IPS-18c (cell line): ENCODE data around the gene TMEM151B.
"Not testable (repeated sequence)": the region's sequence is repeated elsewhere in the genome, so short reads cannot be mapped to it uniquely, and the experiment has no call there.

Experiments
- H3K4me3 ChIP-seq: 2 replicates; pipeline ENCODE4 v1.7.0; 2013; ENCODE audit warnings: low read depth, mild to moderate bottlenecking, low read length, moderate library complexity; ENCODE audit not compliant: insufficient read depth
- H3K9me3 ChIP-seq: one replicate; pipeline ENCODE4 v1.6.1; 2013; ENCODE audit warnings: mild to moderate bottlenecking, low read length, moderate library complexity; ENCODE audit not compliant: control insufficient read depth, insufficient read depth

The TMEM151B gene

DNA sequence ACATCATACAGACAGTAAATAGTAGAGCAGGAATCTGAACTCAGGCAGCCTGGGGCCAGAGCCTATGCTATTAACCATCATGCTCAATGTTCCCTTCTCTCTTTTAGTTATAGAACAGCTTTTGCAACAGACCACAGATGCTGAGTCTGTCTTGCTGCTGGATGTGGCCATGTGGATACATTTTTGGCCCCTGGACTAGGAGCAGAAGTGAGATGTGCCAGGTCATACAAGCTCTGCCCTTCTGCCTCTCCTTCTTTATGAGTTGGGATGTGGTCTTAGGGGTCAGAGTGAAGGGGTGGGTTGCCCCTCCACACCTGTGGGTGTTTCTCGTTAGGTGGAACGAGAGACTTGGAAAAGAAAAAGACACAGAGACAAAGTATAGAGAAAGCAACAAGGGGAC lies 57.5 kb downstream of the TMEM151B start:
- H3K4me3 ChIP-seq, result no peak overlapping the region
- no peaks in the 10 kb centered on the region for H3K9me3 ChIP-seq

DNA sequence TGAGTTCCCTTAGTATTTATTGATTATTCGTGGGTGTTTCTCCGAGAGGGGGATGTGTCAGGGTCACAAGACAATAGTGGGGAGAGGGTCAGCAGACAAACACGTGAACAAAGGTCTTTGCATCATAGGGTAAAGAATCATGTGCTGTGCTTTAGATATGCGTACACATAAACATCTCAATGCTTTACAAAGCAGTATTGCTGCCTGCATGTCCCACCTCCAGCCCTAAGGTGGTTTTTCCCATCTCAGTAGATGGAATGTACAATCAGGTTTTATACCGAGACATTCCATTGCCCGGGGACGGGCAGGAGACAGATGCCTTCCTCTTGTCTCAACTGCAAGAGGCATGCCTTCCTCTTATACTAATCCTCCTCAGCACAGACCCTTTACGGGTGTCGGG lies 58.0 kb downstream of the TMEM151B start:
- H3K4me3 ChIP-seq, H3K9me3 ChIP-seq: not testable (repeated sequence)

DNA sequence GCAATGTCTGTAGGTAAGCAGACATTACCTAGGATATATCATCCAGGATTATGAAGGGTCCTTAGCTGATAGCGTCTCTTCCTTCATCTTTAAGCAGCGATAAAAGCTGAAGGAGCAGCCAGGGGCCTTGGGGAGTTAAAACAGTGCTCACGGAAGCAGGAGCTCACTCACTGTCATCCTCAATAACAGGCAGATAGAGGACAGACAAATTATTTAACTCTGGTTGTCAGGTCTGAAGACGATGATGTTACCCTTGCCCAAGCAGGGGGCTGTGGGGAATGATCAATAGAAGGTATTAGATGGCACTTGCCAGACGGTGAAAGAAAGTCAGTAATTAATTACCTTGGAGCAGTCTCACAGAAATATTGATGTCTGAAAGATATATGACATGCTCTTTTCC lies 59.6 kb downstream of the TMEM151B start:
- Histone ChIP-seq H3K4me3 (no peak overlapping the region), H3K9me3 (no peaks in the 10 kb centered on the region)

DNA sequence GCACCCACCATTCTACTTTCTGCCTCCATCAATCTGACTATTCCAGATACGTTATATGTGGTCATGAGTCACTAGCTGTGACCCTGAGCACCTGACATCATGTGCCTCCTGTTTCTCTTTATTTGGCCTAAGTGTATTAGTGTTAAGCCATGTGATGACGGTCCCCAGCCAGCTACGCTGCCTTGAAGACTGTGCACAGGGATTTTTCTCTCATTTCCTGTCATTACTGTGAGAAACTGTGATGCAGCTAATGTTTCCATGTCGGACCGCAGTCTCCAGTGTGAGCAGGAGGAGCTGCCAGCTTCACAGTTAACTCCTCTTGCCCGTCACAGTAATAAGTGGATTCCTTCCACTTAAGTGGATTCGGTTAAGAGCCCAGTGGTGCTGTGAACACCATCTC lies 62.3 kb downstream of the TMEM151B start:
- Histone ChIP-seq H3K4me3 (no peak overlapping the region), H3K9me3 (no peaks in the 10 kb centered on the region)

DNA sequence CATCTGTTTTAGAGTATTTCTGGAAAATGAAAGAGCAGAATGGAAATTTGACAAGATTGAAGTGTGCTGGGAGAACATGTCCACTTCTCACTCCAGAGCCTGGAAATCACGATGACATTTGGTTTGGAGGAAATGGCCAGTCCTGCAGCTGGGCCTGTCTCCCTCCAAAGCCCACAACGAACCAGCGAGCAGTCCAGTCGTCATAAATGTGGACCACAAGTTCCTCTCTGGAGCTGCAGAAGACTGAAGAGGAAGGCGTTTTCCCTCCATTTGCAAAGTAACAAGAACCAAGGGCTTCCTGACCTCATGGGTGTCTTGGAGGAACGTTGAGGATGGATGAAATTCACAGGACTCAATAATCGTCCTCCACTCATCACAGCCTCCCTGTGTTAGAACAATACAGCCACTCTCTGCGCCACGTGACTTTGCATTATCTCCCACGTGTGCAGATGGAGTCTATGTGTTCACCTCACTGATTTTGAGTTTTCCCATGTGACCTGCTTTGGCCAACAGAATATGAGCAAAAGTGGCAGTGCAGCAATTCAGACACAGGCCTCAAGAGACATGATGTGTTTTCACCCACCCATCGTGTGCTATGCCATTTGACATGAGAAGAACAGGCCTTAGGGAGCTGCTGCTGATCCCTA lies 63.1 kb downstream of the TMEM151B start:
- no peak overlapping the region for H3K4me3 ChIP-seq
- no peaks in the 10 kb centered on the region for H3K9me3 ChIP-seq

DNA sequence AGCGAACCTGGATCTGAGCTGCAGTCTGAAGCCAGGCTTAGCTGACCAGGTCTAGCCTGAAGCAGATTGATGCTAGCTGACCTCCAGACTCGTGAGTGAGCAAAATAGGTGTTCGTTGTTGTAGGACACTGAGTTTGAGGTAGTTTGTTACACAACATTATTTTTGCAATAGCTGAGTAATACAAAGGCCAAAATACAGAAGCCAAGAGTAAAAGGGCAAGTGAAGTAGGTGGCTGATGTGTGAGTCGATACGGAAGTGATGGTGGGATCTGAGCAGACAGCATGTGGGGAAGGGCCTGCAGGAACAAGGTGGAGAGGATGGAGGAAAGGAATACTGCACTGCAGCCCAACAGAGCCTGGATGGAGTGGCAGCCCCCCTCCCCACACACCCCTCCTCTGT lies 63.7 kb downstream of the TMEM151B start:
- no peaks in the 10 kb centered on the region for H3K9me3 ChIP-seq
- no peak overlapping the region for H3K4me3 ChIP-seq

DNA sequence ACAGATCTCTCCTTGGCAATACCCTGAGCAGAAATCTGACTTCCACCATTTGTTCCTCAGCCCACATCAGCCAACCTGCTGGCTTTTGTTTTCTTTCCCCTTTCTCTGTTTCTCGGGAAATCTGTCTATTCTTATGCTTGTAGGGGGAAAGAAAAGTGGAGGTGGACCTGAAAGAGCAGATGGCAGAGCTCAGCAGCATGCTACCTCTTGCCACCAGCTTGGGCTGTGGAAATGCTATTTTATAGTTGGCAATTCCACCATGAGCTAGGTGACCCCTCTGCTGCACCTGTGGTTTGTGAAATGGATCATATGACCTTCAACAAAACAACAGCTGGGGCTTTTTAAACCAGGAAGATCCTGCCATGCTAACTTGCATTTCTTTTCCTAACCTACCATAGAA lies 65.4 kb downstream of the TMEM151B start:
- Histone ChIP-seq H3K9me3 (no peaks in the 10 kb centered on the region), H3K4me3 (no peak overlapping the region)

DNA sequence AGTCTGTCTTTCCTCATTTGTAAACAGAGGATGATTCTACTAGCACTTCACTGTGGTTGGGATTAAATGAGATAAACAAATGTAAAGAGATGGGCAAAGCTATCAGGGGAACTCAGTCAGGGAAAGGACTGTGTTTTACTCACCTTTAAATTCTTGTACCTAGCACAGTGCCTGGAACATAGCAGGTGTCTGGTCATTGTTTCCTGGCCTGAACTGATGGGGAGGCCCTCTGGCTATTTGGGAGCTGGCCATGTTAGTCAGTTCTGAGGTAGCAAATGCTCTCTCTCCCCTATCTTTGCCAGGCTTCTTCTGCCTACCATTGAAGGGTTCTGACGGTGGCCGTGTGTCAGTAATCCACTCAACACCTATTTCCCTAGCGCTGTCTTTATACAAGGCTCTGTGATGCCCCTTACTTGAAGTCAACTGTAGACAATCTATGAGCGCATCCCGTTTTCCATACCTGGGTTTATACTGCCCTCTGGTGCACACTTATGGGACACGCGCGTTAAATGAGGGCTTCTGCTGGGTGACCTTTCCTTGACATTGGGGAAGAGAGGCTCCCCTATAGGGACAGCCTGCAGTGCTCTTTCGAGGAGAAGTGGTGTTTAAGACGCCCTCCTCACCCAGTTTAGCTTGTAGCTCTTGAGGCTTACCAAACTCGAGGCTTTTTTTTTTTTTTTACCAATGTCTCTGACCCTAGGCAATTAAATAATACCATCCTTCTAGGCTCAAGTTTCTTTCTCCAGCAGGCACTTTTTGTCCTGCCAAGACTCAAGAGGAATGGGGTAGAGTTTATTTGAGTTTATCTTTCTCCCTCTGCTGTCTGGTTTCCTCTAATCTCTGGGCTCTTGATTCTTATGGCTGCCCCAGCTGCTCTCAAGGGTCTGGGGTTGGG lies 68.2 kb downstream of the TMEM151B start:
- no peaks in the 10 kb centered on the region for H3K9me3 ChIP-seq
- no peak overlapping the region for H3K4me3 ChIP-seq

DNA sequence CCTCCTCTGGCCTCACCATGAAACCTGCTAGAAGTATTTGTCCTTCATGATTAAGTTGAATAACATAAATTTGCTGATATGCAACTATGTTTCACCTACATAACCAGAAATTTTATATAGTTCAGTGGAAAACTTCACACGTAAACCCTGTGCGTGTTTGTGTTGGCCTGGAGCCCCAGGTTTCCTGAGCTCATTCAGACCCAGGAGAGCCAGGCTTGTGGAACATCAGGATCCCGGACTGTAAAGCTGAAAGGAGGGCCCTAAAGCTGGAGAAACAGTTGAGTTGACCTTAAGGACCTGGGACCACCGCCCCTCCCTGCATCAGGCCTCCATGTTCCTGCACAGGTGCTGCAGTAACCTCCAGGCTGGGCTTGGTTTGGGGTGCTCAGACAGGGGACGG lies 69.1 kb downstream of the TMEM151B start:
- Histone ChIP-seq H3K4me3 (no peak overlapping the region), H3K9me3 (no peaks in the 10 kb centered on the region)

DNA sequence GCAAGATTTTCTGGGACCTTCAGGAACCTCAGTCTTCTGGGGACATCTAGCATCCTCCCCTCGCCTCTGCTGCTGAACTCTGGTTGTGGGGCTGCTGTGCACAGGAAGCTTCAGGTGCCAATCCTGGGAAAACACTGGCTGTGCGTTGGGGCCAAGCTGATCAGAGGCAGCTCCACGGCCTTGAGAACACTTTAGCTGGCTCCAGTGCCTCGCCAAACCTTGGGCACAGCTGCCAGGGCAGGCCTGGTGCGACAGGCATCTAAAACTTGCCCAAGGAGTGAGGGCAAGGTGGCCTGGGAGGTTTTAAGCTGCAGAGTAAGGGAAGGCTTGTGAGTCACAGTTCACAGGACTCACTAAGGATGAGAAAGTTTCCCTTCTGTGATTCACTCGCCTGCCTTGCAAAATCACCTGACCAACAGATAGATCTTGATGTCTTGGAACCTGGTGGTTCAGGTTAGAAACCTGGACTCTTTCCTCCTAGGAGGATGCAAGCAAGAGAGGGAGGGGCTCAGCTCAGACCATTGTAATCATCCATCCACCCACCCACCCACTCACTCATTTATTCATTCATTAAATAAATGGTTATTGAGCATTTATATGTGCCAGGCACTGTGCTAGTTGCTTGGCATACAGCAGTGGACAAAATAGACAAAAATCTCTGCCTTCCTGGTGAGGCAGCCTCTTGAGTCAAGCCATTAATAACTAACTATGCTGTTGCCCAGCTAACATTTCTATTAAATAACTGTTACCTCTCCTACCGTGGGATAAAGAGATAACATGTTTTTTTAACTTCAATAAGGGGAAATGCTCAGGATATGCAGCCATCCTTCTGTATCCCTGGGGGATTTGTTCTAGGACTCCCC lies 69.7 kb downstream of the TMEM151B start:
- H3K9me3 ChIP-seq, result no peaks in the 10 kb centered on the region
- H3K4me3 ChIP-seq, result no peak overlapping the region

DNA sequence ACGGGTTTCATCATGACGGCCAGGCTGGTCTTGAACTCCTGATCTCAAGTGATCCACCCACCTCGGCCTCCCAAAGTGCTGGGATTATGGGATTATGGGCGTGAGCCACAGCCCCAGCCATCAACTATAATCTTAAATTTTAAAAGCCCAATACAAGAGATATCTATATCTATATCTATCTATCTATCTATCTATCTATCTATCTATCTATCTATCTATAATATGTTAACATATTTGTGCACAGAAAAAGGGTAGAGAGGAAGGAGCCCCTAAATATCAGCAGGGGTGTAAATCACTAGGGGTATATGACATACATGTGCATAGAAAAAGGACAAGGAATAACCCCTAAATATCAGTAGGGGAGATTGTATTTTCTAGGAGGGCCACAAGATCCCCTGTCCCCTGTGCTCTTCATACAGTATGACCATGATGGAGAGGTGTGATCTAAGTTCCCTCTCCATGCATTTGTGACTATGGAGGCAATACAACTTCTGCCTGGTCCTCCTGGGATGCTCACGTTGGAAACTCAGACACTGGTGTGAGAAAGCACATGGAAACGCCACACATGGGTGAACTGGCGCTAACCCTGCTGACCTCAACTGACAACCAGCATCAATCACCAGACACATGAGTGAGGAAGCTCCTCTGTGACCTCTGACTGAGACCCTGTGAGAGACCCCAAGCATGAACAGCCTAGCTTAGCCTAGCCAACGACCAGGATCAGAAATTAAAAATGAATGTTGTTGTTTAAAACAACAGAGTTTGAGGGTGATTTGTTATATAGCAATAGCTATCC lies 71.0 kb downstream of the TMEM151B start:
- H3K9me3 ChIP-seq, result no peaks in the 10 kb centered on the region

DNA sequence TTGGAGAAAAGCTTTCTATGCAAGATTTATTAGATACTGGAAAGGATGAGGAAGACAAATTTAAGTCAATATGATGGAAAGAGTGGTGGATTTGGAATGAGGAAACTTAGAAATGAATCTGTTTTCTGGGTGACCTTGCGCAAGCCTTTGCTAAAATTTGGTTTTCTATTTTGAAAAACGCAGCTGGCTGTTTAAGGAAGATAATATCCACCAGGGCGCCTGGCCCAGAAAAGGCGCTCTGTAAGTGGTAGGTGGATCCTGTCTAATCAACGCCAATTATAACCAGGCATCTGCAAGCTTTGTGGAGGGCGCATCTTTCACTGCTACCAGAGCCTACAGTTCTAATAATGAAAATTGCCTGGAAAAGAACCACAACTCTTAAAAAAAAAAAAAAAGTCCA lies 71.8 kb downstream of the TMEM151B start:
- Histone ChIP-seq H3K4me3 (no peak overlapping the region), H3K9me3 (no peaks in the 10 kb centered on the region)

More for the DNA sequence above, 71.0 kb downstream of the TMEM151B start:
- no peak overlapping the region for H3K4me3 ChIP-seq

DNA sequence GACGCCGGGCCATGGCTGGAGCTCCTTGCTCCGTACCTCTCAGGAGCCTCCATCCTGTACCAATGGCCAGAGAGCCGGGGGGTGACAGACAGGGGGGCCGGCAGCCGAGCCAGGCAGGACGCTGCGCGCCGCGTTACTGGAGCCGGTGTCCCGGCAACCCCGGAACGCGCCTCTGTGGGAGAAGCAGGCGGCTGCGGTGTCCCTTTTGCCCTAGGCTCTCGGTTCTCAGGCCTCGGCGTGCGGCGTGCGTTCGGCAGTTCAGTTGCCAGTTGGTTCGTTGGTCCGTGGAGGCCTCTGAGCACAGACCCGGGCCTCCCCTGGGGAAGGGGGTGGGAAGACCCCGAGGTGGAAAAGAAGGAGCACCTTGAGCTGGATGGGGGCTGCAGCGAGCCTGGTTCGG lies 72.2 kb downstream of the TMEM151B start, which contains the start of gene SPATS1:
TSS of gene SPATS1 (plus strand) at position 162 of the 400 bp plus-strand sequence. CDS start 446 bp downstream, outside the sequence.
- no peak within 1 kb of the TSS for H3K4me3 ChIP-seq
- H3K9me3 ChIP-seq, result no peaks in the 10 kb centered on the region

DNA sequence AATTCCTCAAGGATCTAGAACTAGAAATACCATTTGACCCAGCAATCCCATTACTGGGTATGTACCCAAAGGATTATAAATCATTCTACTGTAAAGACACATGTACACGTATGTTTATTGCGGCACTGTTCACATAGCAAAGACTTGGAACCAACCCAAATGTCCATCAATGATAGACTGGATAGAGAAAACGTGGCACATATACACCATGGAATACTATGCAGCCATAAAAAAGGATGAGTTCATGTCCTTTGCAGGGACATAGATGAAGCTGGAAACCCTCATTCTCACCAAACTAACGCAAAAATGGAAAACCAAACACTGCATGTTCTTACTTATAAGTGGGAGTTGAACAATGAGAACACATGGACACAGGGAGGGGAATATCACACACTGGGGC lies 76.6 kb downstream of the TMEM151B start:
- H3K4me3 ChIP-seq, H3K9me3 ChIP-seq: not testable (repeated sequence)

DNA sequence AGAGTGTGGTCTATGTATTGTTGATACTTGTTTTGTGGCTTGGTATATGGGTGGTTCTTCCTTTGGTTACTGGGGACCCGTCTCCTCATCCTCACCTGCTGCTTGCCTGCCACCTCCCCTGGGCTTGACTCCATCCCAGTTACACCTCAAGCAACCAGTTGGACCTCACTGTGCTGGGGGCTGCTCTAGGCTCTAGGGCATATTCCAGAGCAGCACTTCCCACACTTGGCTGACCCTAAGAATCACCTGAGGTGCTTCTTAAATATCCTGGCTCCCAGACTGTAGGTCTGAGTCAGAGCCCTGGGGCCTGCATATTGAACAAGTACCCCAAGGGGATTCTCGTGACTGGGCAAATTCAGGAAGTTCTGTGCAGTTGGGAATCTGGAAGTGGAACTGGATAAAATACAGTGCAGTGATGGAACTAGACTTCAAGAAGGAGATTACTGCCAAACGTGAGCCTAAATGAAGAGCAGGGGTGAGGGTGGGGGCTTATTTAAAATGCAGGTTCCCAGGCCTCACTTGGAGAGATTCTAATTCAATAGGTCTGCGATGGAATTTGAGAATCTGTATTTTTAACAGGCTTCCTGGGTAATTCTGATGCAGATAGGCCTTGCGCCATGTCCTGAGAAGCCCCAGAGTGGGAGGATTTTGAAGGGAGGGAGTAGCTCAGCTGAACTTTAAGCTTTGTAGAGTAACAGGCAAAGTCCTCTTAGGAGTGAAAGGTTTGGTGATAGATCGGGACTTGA lies 79.8 kb downstream of the TMEM151B start:
- Histone ChIP-seq H3K4me3 (no peak overlapping the region), H3K9me3 (no peaks in the 10 kb centered on the region)

DNA sequence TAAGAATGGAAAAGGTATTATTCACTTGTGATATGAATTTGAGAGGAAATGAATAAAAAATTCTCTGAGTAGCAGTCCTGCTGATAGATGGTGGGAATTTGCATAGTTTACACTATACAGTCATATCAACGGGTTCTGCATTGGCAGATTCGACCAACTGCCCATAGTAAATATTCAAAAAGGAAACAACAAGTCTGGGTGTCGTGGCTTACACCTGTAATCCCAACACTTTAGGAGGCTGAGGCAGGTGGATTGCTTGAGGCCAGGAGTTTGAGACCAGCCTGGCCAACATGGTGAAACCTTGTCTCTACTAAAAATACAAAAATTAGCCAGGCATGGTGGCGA lies 80.4 kb downstream of the TMEM151B start:
- H3K4me3 ChIP-seq, H3K9me3 ChIP-seq: not testable (repeated sequence)
